Uterus (tissue), 2 donors: ENCODE data around the gene TIRAP.

Experiments used
- POLR2A ChIP-seq, 2 donors: fragments of 450-650 bp; IDR thresholded peaks; one replicate each; pipeline ENCODE4 v1.6.1; 2016; ENCODE audit warnings: antibody characterized with exemption in 2 of 2, mild to moderate bottlenecking in 1 of 2, moderate library complexity in 1 of 2
- TF ChIP-seq, protein P1 (sequence below), 4 experiments: fragments of 200-600 bp in 2 of 4; fragments of 450-650 bp in 2 of 4; sonication (generic) in 2 of 4; IDR thresholded peaks; one replicate each; pipeline ENCODE4 v1.5.1; 2016 to 2019; ENCODE audit warnings: antibody characterized with exemption in 4 of 4, mild to moderate bottlenecking in 2 of 4, moderate library complexity in 1 of 4

DNA sequence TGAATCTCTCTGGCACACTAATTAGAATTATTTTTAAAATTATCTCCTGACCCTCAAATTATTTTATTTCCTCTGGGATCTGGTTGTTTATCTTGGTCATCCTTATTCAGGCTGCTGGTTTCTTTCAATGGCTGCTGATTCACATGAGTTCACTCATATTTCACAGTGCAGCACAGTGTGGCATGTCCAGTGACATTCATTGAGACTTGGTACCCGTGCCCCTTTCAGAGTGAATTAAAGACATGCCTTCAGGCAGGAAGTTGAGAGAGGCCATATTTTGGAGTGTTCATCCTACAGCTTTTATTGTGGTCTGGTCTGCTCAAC lies 34.5 kb downstream of the TIRAP start:
- TF ChIP-seq, protein P1, sequence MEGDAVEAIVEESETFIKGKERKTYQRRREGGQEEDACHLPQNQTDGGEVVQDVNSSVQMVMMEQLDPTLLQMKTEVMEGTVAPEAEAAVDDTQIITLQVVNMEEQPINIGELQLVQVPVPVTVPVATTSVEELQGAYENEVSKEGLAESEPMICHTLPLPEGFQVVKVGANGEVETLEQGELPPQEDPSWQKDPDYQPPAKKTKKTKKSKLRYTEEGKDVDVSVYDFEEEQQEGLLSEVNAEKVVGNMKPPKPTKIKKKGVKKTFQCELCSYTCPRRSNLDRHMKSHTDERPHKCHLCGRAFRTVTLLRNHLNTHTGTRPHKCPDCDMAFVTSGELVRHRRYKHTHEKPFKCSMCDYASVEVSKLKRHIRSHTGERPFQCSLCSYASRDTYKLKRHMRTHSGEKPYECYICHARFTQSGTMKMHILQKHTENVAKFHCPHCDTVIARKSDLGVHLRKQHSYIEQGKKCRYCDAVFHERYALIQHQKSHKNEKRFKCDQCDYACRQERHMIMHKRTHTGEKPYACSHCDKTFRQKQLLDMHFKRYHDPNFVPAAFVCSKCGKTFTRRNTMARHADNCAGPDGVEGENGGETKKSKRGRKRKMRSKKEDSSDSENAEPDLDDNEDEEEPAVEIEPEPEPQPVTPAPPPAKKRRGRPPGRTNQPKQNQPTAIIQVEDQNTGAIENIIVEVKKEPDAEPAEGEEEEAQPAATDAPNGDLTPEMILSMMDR (IDR thresholded peaks at IDR 0.05) = no peak
- TF ChIP-seq POLR2A (IDR thresholded peaks at IDR 0.05) = no peak
